SHP77 treated with DMSO at 0.1 percent for 48 hours (cell line): ENCODE data around the gene ENTPD2.

Experiments used
- DNase-seq: peaks from one replicate; lab custom pipeline; 2025; lab: John Stamatoyannopoulos, UW

Gene ENTPD2

GRCh38 chr9:137030006-137030405, 23.9 kb downstream of the ENTPD2 start:
- no peak for DNase-seq

- DNase-seq, result no peak
These were observed 24.6 kb downstream of the ENTPD2 start for GRCh38 chr9:137029058-137029936.

DNA sequence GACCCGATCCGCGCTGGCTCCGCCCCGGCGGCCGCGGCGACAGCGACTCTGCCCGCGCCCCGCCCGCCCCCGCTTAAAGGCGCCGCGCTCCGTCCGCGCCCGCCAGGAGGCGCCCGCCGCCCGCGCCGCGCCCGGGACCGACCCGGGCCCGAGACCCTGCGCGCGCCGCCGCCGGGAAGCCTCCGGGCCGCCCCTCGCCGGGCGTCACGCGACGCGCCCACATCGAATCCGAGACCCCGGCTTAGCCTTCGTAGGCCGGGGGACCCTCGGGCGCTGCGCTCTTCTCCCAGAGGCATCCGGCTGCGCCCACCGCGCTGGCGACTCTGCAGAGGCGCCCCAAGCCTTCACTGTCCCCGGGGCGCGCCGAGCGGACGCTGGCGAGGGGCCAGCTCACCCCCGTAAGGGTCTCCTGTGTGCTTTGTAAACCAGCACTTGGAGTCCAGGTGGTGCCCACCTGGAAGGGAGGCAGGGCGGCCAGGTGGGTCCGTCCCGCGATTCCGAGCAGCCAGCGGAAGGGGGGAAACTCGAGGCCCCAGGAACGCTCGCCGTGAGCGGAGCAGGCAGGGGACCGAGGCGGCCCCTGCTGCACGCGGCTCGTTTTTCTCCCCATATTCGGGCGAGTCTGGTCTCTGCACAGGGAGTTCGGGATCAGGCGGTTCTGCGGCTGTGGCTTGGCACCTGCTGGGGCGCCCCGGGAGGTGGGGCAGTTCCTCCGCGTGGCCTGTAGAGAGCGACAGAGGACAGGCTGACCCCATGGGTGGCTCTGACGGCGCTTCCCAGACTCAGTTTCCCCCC, 25.4 kb downstream of the ENTPD2 start:
- DNase-seq, result no peak

DNA sequence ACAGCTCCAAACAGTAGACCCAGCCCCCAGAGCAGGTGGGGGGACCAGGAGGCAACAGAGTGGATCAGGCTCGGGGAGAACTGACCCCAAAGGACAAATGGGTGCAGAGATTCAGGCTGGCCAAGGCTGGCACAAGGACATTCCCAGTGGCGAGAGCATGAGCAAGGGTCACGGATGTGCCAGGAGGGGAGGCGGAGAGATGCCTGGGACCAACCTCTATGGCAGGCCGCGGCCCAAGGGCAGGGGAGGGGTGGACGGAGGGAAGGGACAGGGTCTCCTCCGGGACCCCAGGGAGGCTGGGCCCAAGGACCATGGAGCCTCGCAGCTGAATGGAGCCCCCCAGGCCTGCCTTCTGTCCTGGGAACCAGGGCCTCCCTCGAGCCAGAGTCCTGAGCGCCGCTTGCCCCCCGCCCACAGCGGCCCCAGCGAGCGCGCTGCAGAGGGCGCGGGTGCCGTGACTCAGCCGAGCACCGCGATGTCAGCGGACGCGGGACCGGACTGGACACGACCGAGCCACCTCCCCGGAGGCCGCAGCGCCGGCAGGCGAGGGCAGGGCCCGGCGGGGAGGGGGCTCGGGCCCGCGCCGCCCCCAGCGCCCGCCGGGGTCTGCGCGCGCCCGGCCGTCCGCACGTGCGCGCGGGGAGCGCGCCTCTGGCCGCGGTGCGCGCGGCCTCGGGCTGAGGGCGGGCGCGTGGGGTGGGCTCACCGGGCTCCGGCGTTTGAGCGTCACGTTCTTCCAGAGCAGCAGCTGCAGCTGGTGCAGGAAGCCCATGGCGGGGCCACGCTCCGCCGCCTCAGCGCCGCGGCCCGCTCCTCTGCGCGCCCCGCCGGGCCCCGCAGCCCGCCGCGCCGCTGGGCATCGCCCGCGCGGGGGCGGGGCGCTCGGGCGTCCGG, 26.2 kb downstream of the ENTPD2 start, which contains the start of gene ABCA2:
Gene ABCA2, minus strand, starts transcription at position 869 of the 894 bp plus-strand sequence. Its CDS starts 97 bp downstream, at position 772.
- no peak for DNase-seq

- no peak for DNase-seq
These were observed 27.0 kb downstream of the ENTPD2 start for GRCh38 chr9:137026828-137027227.

DNA sequence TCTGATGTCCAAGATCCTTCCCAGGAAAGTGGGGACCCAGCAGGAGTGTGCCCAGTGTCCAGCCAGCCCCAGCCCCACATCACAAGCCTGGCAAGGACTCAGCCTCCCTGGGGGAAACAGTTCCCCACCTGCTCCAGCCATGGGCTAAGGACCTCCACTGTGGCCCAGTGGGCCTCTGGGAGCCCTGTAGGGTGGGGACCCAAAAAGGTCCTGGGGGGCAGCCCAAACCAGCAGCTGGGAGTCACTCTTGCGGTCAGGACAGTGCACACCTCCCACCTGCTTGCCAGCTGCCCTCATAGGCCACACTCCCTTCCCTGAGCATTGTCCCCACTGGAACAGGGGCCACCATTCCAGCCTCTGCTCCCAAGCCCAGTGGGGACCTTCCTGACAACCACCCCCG, 27.5 kb downstream of the ENTPD2 start:
- DNase-seq, result no peak

GRCh38 chr9:137025517-137025966, 28.3 kb downstream of the ENTPD2 start:
- peak; percentile 41 for DNase-seq

- DNase-seq, result no peak
These were observed 30.3 kb downstream of the ENTPD2 start for GRCh38 chr9:137023583-137023991.

DNA sequence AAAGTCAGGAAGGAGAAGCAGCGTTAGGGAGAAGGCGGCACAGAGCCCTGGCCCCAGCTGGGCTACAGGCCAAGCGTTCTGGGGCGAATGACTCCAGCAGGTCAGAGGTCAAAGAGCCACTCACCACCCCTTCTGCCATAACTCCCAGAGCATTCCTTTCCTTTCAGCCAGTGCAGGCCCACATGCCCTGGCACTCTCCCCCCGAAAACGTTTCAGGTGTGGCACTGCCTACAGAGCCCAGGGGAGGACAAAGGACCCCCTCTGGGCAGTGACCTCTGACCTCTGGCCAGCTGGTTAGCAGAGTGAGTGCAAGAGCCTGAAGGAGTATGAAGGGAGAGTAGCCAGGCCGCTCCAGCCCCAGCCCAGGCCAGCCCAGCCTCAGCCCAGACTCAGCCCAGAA, 30.7 kb downstream of the ENTPD2 start:
- DNase-seq, result no peak

GRCh38 chr9:137022662-137023008, 31.2 kb downstream of the ENTPD2 start:
- no peak for DNase-seq

DNA sequence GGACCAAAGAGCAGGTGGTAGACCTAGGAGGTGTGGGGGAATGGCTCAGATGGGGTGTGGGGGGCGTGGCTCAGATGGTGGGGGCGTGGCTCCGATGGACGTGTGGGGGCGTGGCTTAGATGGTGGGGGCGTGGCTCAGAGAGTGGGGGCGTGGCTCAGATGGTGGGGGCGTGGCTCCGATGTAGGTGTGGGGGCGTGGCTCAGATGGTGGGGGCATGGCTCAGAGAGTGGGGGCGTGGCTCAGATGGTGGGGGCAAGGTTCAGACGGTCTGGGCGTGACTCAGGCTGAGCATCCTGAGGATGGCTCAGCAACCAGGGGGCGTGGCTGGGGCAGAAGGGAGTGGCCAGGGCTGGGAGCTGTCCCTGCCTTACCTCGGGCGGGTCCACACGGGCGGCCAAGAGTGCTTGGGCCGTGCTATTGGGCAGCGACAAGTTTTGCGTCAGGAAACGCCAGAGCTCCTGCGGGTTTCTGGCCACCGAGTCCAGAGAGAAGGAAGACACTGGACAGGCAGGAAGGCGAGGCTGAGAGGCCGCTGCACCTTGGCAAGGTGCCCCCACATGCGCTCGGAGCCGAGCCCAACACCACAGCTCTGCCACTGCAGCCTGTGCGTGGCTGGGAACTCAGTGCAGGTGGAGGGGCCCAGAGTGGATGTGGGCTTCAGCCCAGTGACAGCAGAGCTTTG, 31.7 kb downstream of the ENTPD2 start:
- DNase-seq, result no peak

- DNase-seq, result no peak
These were observed 32.3 kb downstream of the ENTPD2 start for GRCh38 chr9:137021568-137021978.

- DNase-seq, result no peak
These were observed 32.9 kb downstream of the ENTPD2 start for GRCh38 chr9:137020771-137021567.

GRCh38 chr9:137019891-137020683, 33.8 kb downstream of the ENTPD2 start:
- no peak for DNase-seq

DNA sequence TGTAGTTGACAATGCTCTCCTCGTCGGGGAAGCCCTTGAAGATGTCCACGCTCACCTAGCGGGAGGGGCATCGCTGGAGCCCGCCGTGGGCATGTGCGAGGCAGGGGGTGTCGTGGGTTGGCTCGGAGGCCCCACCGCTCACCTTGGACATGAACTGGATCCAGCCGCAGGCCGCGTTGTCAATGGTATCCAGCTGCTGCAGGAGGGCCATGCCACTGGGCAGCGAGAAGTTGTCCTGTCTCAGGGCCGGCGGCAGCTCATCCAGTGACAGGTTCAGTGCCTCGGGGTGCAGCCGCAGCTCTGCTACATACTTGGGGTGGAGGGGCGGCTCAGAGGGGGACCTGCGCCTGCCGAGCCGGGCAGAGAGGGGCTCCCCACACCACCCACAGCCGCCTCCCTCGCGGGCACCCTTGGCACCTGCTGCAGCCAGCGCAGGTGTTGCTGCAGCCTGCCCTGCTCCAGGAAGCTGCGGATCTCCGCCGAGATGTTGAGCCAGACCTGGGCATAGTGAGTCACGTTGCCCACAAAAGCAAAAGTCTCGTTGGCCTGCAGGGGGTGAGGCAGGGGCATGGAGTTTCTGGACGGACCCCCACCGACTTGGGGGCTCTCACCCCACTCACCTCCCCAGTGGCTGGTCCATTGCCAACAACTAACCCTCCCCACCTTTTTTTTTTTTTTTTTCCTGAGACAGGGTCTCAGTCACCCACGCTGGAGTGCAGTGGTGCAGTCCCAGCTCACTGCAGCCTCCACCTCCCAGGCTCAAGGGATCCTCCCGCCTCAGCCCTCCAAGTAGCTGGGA, 34.9 kb downstream of the ENTPD2 start:
- no peak for DNase-seq

GRCh38 chr9:137017791-137018497, 35.9 kb downstream of the ENTPD2 start:
- no peak for DNase-seq

GRCh38 chr9:137017071-137017470, 36.8 kb downstream of the ENTPD2 start:
- DNase-seq, result no peak

- no peak for DNase-seq
These were observed 37.4 kb downstream of the ENTPD2 start for GRCh38 chr9:137016436-137016835.
